Upper lobe of right lung (tissue), 1 donor: ENCODE results near the gene NXNL2. TPM values are rescaled to one million over a fixed set of nuclear protein-coding genes. Genes with fewer than 3 reads are reported as not detected.

Experiments
- ATAC-seq: fragments of 200-7000 bp; cut with Tn5 transposase; one replicate; pipeline ENCODE4 v1.9.1; 2020; ENCODE audit warnings: mild to moderate bottlenecking, moderate library complexity
- DNase-seq: peaks from one replicate; pipeline ENCODE4 v3.0.0-alpha.2; 2020
- H3K27ac ChIP-seq: fragments of 200-600 bp; one replicate; pipeline ENCODE4 v1.8.0; 2022
- H3K27me3 ChIP-seq: fragments of 200-600 bp; one replicate; pipeline ENCODE4 v1.8.0; 2022; ENCODE audit warnings: mild to moderate bottlenecking
- H3K36me3 ChIP-seq: fragments of 200-600 bp; one replicate; pipeline ENCODE4 v1.8.0; 2022
- H3K4me1 ChIP-seq: fragments of 200-600 bp; one replicate; pipeline ENCODE4 v1.8.0; 2022
- H3K4me3 ChIP-seq: fragments of 200-600 bp; one replicate; pipeline ENCODE4 v1.8.0; 2022; ENCODE audit warnings: mild to moderate bottlenecking
- H3K9me3 ChIP-seq: fragments of 200-600 bp; one replicate; pipeline ENCODE4 v1.8.0; 2022
- CTCF ChIP-seq: fragments of 200-600 bp; IDR thresholded peaks from one replicate; pipeline ENCODE4 v1.8.0; 2022; ENCODE audit warnings: antibody characterized with exemption
- intact Hi-C: fragments of 100-400 bp; cut with DNase I; formaldehyde crosslinking; loops from one replicate; pipeline ENCODE4 v1.11.0; 2022
- total RNA-seq: library from RNA; stranded (reverse); fragmentation: NEBNext Ultra II Directional; extraction: Animal tissue kit (Norgen Biotek cat#: 25700); gene quantifications from one replicate; pipeline ENCODE4 v1.2.1, GENCODE V29; 2021
- donor health status: DM: no; HTN: yes; CAD: no; lungs with severe emphysema.

NXNL2 gene
- total RNA-seq, 1 donor from 2014 or later = not detected

GRCh38 chr9:88574953-88575352, 40.0 kb downstream of the NXNL2 start:
- no peak overlapping the region for H3K4me3 ChIP-seq
- no peak for TF ChIP-seq CTCF
- H3K9me3 ChIP-seq = no peaks in the 10 kb centered on the region
- ATAC-seq = no peak
- no peaks in the 10 kb centered on the region for H3K36me3 ChIP-seq
- intact Hi-C loops = no loop called here
- DNase-seq = no peak
- peaks cover 8% of the 10 kb centered on the region for H3K4me1 ChIP-seq
- H3K27me3 ChIP-seq = no peaks in the 10 kb centered on the region
- no peak overlapping the region for H3K27ac ChIP-seq

DNA sequence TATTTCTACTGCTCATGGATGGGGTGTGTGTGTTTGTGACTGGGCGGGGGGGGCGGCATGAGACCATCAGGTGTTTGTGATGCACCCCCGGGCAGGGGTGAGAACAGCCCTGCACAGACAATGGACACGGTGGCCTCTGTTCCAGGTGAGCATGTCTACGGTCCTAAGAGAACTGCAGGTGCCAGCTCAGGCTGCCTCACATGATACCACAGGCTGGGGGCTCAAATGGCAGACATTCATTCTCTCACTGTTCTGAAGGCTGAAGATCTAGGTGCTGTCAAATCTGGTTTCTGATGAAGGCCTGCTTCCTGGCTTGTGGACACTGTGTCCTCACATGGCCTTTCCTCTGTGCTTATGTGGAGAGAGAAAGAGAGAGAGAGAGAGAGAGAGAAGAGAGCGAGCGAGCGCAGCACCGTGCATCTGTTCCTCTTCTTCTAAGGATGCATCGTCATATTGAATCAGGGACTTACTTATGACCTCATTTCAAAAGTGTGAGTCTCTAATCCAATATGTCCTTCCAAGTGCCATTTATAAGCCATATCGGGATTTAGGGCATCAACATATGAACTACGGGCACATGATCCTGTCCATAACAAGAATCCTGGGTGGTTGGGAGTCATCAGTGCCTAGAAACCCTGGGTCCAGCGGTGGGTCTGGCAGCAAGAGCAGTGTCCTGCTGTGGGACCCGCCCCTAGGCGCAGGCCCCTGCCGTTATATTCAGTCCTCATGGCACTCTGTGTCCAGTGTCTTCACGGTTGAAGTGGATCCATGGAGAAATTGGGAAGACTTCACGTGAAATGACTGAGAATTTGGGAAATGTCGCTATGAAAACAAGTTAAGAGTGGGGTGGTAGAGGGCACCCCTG, 42.5 kb downstream of the NXNL2 start:
- ATAC-seq = no peak
- Histone ChIP-seq H3K36me3 (no peaks in the 10 kb centered on the region), H3K4me1 (peaks cover 8% of the 10 kb centered on the region), H3K9me3 (no peaks in the 10 kb centered on the region), H3K27me3 (no peaks in the 10 kb centered on the region), H3K27ac (no peak overlapping the region), H3K4me3 (no peak overlapping the region)
- no peak for TF ChIP-seq CTCF
- DNase-seq = no peak
- intact Hi-C loops = no loop called here

GRCh38 chr9:88578121-88579049, 43.4 kb downstream of the NXNL2 start:
- Histone ChIP-seq H3K27ac (no peak overlapping the region), H3K27me3 (no peaks in the 10 kb centered on the region), H3K4me1 (peaks cover 8% of the 10 kb centered on the region), H3K4me3 (no peak overlapping the region), H3K9me3 (no peaks in the 10 kb centered on the region), H3K36me3 (no peaks in the 10 kb centered on the region)
- intact Hi-C loops = no loop called here
- TF ChIP-seq CTCF = peak; percentile 97
- DNase-seq (peak; percentile 90), ATAC-seq (peak; percentile 97)

DNA sequence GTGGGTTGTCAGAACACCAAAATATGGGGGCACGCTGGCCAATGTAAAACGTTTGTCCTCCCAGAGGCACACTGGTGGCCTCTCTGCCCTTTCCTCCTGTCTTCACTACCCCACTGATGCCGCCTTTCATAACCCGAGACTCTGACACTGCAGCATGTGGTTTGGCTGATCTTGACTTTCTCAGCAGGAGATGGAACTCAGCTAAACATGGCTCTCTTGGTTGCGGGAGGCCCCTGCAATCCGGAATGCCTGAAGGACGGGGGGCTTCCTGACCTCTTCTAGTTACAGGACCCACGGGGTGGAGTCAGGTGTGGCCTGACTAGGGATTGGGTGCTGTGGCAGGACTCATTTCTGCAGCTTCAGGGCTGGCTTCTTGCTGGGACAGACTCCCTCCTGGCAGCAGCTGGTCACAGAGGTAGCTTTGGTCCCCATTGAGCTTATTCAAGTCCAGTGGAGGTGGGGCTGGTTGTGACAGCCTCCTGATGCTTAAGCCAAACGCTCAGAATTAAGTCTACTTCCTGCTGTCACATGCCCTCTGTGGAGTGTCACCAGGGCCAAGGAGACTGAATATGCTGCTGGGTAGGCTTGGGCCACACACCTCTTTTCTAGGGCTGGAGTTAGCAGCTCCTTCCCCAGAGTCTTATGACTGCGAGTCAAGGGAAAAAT, 44.2 kb downstream of the NXNL2 start:
- no peak overlapping the region for H3K27ac ChIP-seq
- no peak for ATAC-seq
- no peaks in the 10 kb centered on the region for H3K36me3 ChIP-seq
- H3K9me3 ChIP-seq = no peaks in the 10 kb centered on the region
- intact Hi-C loops = no loop called here
- H3K4me1 ChIP-seq = peaks cover 12% of the 10 kb centered on the region
- H3K27me3 ChIP-seq = no peaks in the 10 kb centered on the region
- no peak for DNase-seq
- no peak for TF ChIP-seq CTCF
- H3K4me3 ChIP-seq = no peak overlapping the region

- Histone ChIP-seq H3K27me3 (no peaks in the 10 kb centered on the region), H3K27ac (no peak overlapping the region), H3K4me3 (no peak overlapping the region), H3K4me1 (peaks cover 12% of the 10 kb centered on the region), H3K36me3 (no peaks in the 10 kb centered on the region), H3K9me3 (no peaks in the 10 kb centered on the region)
- intact Hi-C loops = no loop called here
- no peak for TF ChIP-seq CTCF
- DNase-seq (no peak), ATAC-seq (no peak)
These were observed 46.0 kb downstream of the NXNL2 start for GRCh38 chr9:88580961-88581360.
